ENCODE measurements around the gene CEND1.

- TF ChIP-seq ZNF354B (CRISPR knock-in tag; IDR thresholded peaks at IDR 0.05): no peak
- TF ChIP-seq HDAC6 (IDR thresholded peaks at IDR 0.05; ENCODE audit: low read depth, low read length): no peak
- no peak for TF ChIP-seq ZNF891 (CRISPR knock-in tag; IDR thresholded peaks at IDR 0.05)
- TF ChIP-seq POLR2A (IDR thresholded peaks at IDR 0.05; ENCODE audit: insufficient read depth in 1 of 2, low read depth in 2 of 2, low read length in 2 of 2): no peak
- TF ChIP-seq TRIM24 (CRISPR knock-in tag; IDR thresholded peaks at IDR 0.05): no peak
- TF ChIP-seq HMGXB4 (CRISPR knock-in tag; IDR thresholded peaks at IDR 0.05; ENCODE audit: borderline replicate concordance in 1 of 2, low read depth in 1 of 2): no peak
- no peak for TF ChIP-seq SMC3 (IDR thresholded peaks at IDR 0.05; ENCODE audit: low read length)
- TF ChIP-seq ZSCAN31 (CRISPR knock-in tag; IDR thresholded peaks at IDR 0.05; ENCODE audit: low read depth): no peak
- no peak for TF ChIP-seq PAXIP1 (CRISPR knock-in tag; conservative IDR thresholded peaks at IDR 0.05)
- TF ChIP-seq KLF6 (CRISPR knock-in tag; IDR thresholded peaks at IDR 0.05): no peak
- TF ChIP-seq ZNF609 (CRISPR knock-in tag; IDR thresholded peaks at IDR 0.05; ENCODE audit: borderline replicate concordance): no peak
Measured at GRCh38 chr11:828506-829175, 38.8 kb upstream of the CEND1 start.

All from HepG2 (cell line).